HG02610 (cell line): ENCODE data around the gene TLK1.

Experiments
- ATAC-seq: cut with Tn5 transposase; IDR thresholded peaks from one replicate; pipeline ENCODE4 v1.9.1; 2021; ENCODE audit warnings: mild to moderate bottlenecking, moderate library complexity; ENCODE audit not compliant: unreplicated experiment

TLK1 gene

GRCh38 chr2:170971071-170971470 is 189.6 kb downstream of the TLK1 start:
- no peak for ATAC-seq

GRCh38 chr2:170969872-170970496 is 190.7 kb downstream of the TLK1 start:
- ATAC-seq = no peak

GRCh38 chr2:170969030-170969429 is 191.7 kb downstream of the TLK1 start:
- no peak for ATAC-seq

- no peak for ATAC-seq
These were observed 192.3 kb downstream of the TLK1 start for GRCh38 chr2:170968205-170969003.

- ATAC-seq = no peak
These were observed 193.1 kb downstream of the TLK1 start for GRCh38 chr2:170967553-170967952.

- no peak for ATAC-seq
These were observed 193.9 kb downstream of the TLK1 start for GRCh38 chr2:170966648-170967396.

- no peak for ATAC-seq
These were observed 195.1 kb downstream of the TLK1 start for GRCh38 chr2:170965446-170966225.

- no peak for ATAC-seq
These were observed 197.3 kb downstream of the TLK1 start for GRCh38 chr2:170963386-170963785.

- no peak for ATAC-seq
These were observed 206.8 kb downstream of the TLK1 start for GRCh38 chr2:170953941-170954340.

- peak; percentile 84 for ATAC-seq
These were observed 210.4 kb downstream of the TLK1 start for GRCh38 chr2:170950221-170950761.

- ATAC-seq = no peak
These were observed 211.3 kb downstream of the TLK1 start for GRCh38 chr2:170949415-170949814.

- ATAC-seq = no peak
These were observed 216.1 kb downstream of the TLK1 start for GRCh38 chr2:170944545-170944944.

GRCh38 chr2:170943596-170943995 is 217.1 kb downstream of the TLK1 start:
- ATAC-seq = no peak

GRCh38 chr2:170943041-170943440 is 217.7 kb downstream of the TLK1 start:
- no peak for ATAC-seq

GRCh38 chr2:170942615-170943014 is 218.1 kb downstream of the TLK1 start:
- ATAC-seq = no peak
